Mucosa of descending colon (tissue), 3 donors: Measurements from ENCODE around the gene ING4. TPM values are rescaled to one million over a fixed set of nuclear protein-coding genes. Genes with fewer than 3 reads are reported as not detected.

ENCODE experiments used
- ATAC-seq: fragments of 200-7000 bp; cut with Tn5 transposase; one replicate; pipeline ENCODE4 v1.9.1; 2020; ENCODE audit warnings: mild to moderate bottlenecking, moderate library complexity
- DNase-seq, 3 donors: peaks; one replicate each; pipeline ENCODE4 v3.0.0-alpha.2; 2020
- H3K36me3 ChIP-seq: fragments of 200-600 bp; one replicate; pipeline ENCODE4 v1.8.0; 2021; ENCODE audit warnings: low read depth, mild to moderate bottlenecking
- H3K4me1 ChIP-seq: fragments of 200-600 bp; one replicate; pipeline ENCODE4 v1.8.0; 2021; ENCODE audit warnings: low read depth, mild to moderate bottlenecking
- H3K4me3 ChIP-seq: fragments of 200-600 bp; one replicate; pipeline ENCODE4 v1.8.0; 2021; ENCODE audit warnings: mild to moderate bottlenecking
- H3K9me3 ChIP-seq: fragments of 200-600 bp; one replicate; pipeline ENCODE4 v1.8.0; 2021; ENCODE audit warnings: mild to moderate bottlenecking
- intact Hi-C, 2 donors: fragments of 100-400 bp; cut with DNase I in 1 of 2; cut with micrococcal nuclease in 1 of 2; formaldehyde crosslinking; loops; one replicate each; pipeline versions ENCODE4 v1.11.0 to v1.11.1; 2022; cut with DNase I, micrococcal nuclease
- total RNA-seq, 3 donors: library from RNA; stranded (reverse); fragmentation: NEBNext Ultra II Directional in 2 of 3; extraction: Animal tissue kit (Norgen Biotek cat#: 25700) in 2 of 3; gene quantifications; one replicate each; pipeline versions ENCODE4 v1.2.1 to v1.2.4, GENCODE V29; 2021 to 2023
- TF ChIP-seq, protein P1 (sequence below): fragments of 200-600 bp; IDR thresholded peaks from one replicate; pipeline ENCODE4 v1.8.0; 2022; ENCODE audit warnings: antibody characterized with exemption, mild to moderate bottlenecking
- donor health status: DM: no; HTN: no; CAD: no; lungs with moderate emphysema.
- donor health status: DM: no; HTN: no; CAD: no.
- donor health status: DM: no; HTN: yes; CAD: no.

ING4 gene
- total RNA-seq, 3 donors from 2014 or later: 28.9 to 46.9 (median 45.9) TPM

DNA sequence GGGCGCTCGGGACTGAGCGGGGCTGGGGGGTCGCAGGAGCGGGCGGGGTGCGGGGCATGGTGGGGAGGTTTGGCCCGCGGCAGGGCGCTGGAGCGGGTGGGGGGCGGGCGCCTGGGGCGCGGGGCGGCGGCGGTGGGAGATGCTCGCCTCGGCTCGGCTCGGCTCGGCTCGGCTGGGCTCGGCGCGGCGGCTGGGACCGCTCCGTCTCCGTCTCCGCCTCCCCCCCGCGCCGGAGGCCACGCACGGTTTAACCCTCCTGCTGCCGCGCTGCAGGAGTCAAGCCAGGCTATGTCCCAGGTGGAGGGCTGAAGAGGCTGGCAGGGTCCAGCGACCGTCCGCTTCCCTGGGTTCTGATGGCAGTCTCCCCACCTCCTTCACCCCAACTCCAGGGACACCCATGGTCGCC is 37.7 kb upstream of the ING4 start, which contains the start of gene PIANP:
PIANP (minus strand) TSS at position 170 of the 406 bp plus-strand sequence. CDS start 2,754 bp downstream, outside the sequence.
- peak; percentile 75 for ATAC-seq
- Histone ChIP-seq H3K9me3 (no peaks in the 10 kb centered on the region), H3K36me3 (no peaks in the 10 kb centered on the region), H3K4me3 (peak within 1 kb of the TSS; percentile 22), H3K4me1 (peaks cover 8% of the 10 kb centered on the region)
- DNase-seq: peak in 2 of 3 donors; percentile 32 to 57
- intact Hi-C loops: no loop called here
- TF ChIP-seq, protein P1, sequence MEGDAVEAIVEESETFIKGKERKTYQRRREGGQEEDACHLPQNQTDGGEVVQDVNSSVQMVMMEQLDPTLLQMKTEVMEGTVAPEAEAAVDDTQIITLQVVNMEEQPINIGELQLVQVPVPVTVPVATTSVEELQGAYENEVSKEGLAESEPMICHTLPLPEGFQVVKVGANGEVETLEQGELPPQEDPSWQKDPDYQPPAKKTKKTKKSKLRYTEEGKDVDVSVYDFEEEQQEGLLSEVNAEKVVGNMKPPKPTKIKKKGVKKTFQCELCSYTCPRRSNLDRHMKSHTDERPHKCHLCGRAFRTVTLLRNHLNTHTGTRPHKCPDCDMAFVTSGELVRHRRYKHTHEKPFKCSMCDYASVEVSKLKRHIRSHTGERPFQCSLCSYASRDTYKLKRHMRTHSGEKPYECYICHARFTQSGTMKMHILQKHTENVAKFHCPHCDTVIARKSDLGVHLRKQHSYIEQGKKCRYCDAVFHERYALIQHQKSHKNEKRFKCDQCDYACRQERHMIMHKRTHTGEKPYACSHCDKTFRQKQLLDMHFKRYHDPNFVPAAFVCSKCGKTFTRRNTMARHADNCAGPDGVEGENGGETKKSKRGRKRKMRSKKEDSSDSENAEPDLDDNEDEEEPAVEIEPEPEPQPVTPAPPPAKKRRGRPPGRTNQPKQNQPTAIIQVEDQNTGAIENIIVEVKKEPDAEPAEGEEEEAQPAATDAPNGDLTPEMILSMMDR: no peak

DNA sequence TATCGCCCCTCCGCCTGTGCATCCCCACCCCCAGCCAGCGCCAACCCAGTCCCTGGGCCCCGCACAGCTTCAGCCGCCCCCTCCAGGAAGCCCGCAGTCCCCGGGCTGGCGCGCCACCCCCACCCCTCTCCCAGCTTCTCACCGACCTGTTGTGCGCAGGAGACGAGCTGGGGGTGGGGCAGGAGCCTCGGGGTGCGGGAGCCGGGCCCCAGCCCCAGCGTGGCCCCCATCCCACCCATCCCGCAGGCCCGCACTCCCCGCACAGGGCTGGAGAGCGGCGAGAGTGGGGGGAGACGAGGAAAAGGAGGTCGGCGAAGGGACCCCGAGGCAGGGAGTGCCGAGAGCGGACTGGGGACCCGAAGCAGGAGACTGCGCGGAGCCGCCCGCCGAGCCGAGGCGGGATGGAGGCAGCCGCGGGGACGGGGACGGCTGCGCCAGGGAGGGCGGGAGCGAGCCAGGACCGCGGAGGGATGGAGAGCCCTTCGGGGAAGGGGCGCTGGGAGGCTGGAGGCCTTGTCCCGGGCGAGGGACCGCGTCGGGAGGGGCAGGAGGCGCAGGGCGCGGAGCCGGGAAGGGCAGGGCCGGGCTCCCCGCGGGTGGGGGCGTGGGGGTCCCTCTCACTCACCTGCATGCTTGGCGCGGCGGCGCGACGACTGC is 37.2 kb upstream of the ING4 start:
- TF ChIP-seq, protein P1: no peak
- Histone ChIP-seq H3K36me3 (no peaks in the 10 kb centered on the region), H3K4me3 (peak overlapping the region; percentile 22), H3K9me3 (no peaks in the 10 kb centered on the region), H3K4me1 (peaks cover 8% of the 10 kb centered on the region)
- intact Hi-C loops: no loop called here
- DNase-seq (peak in 1 of 3 donors; percentile 35), ATAC-seq (peak; percentile 43)

DNA sequence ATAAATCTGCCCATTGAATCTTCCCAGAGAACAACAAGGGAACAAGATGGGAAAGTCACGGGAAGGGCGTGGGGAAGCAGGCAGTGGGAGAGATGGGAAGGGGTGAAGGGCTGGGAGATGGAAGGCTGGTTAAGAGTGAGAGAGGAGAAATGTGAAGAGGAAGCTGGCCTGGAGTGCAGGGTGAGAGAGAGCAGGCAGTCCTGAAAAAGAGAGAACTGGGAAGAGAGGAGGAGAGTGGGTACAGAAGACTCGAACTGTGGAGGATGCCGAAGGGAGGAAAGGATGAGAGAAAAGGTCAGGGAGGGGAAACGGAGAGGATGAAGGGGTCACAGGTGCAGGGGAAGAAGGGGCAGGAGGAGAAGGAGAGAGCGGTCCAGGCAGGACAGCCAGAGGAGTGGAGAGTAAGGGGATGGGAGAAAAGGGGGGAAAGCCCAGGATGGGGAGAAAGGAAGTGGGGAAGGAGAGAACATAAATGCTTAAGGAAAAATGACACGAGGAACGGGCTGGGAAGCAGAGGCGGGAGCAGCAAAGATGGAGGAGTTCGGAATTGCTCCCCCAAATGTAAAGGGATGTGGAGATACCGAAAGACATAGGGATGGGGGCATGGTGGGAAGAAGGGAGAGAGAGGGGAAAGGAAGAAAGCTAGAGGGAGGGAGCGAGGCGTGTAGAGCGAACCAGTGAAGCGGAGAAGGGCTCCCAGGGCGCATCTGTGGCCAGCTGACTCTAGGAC is 36.5 kb upstream of the ING4 start:
- no peak for DNase-seq
- intact Hi-C loops: no loop called here
- Histone ChIP-seq H3K4me1 (peaks cover 8% of the 10 kb centered on the region), H3K36me3 (no peaks in the 10 kb centered on the region), H3K4me3 (no peak overlapping the region), H3K9me3 (no peaks in the 10 kb centered on the region)
- TF ChIP-seq, protein P1: no peak
- ATAC-seq: no peak

DNA sequence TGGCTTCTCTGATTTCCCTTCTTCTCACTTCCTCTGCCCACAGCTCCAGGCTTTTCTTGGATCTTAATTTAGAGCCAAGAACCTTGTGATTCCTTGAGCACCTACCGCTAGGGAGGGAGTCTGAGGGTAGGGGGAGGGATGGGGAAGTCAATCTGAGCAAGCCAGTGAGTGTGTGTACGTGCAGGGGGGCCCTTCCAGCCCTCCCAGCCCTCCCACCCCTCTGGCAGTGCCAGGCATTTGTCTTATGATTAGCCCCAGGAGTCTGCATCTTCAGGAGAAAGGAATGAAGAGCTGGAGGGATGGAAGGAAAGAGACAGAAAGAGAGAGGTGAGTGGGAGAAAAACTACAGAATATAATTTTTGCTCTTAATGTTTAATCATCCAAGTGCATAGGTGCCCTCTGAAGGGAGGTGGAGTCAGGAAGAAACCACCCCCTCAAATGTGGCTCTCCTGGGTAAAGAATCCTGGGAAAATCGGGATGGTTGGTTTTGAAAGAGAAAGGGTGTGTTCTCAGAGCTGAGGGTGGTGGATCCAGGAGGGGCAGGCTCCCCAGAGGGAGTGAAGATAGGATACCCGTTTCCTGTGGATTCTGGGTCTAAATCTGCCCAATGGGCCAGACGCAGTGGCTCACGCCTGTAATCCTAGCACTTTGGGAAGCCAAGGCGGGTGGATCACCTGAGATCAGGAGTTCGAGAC is 35.6 kb upstream of the ING4 start:
- DNase-seq (no peak), ATAC-seq (no peak)
- H3K4me3 ChIP-seq: no peak overlapping the region
- intact Hi-C loops: no loop called here
- H3K4me1 ChIP-seq: peaks cover 8% of the 10 kb centered on the region
- H3K9me3 ChIP-seq: no peaks in the 10 kb centered on the region
- TF ChIP-seq, protein P1: no peak
- H3K36me3 ChIP-seq: no peaks in the 10 kb centered on the region

- no peak overlapping the region for H3K4me3 ChIP-seq
- H3K4me1 ChIP-seq: peaks cover 8% of the 10 kb centered on the region
- ATAC-seq (peak; percentile 65), DNase-seq (peak in 2 of 3 donors; percentile 47 to 55)
- TF ChIP-seq, protein P1: no peak
- H3K36me3 ChIP-seq: no peaks in the 10 kb centered on the region
- H3K9me3 ChIP-seq: no peaks in the 10 kb centered on the region
- intact Hi-C loops: no loop called here
Measured at GRCh38 chr12:6697584-6698351, 34.8 kb upstream of the ING4 start.
